Measurements from ENCODE around the gene GSK3B. TPM values are rescaled to one million over a fixed set of nuclear protein-coding genes. Genes with fewer than 3 reads are reported as not detected.
"Not testable (repeated sequence)": the region's sequence is repeated elsewhere in the genome, so short reads cannot be mapped to it uniquely, and the experiment has no call there.

GSK3B gene
- total and polyA plus RNA-seq, 2 experiments from 2014 or later: 18.1 to 48.8 TPM

- Histone ChIP-seq H4K20me1 (ENCODE audit: insufficient read depth, poor library complexity, severe bottlenecking) (peaks cover 97% of the 10 kb centered on the region), H3K4me1 (ENCODE audit: insufficient read depth) (no peaks in the 10 kb centered on the region)
- 89% methylated on average over 3 of the region's 3 CpGs for WGBS (ENCODE audit: low lambda C conversion rate, missing lambda C conversion rate)
Measured at GRCh38 chr3:120059081-120059864, 35.0 kb downstream of the GSK3B start.

GRCh38 chr3:120057626-120058025, 36.6 kb downstream of the GSK3B start:
- no peak for DNase-seq (ENCODE audit: low spot score)
- Histone ChIP-seq H3K4me2 (no peak overlapping the region), H3K4me3 (no peak overlapping the region), H3K4me1 (ENCODE audit: insufficient read depth) (no peaks in the 10 kb centered on the region), H3K27ac (no peak overlapping the region), H3K27me3 (no peaks in the 10 kb centered on the region), H3K9me3 (ENCODE audit: low read depth) (no peaks in the 10 kb centered on the region), H2AFZ (no peak overlapping the region), H3K79me2 (peaks cover 100% of the 10 kb centered on the region), H3K9me2 (replicated peaks; ENCODE audit: insufficient read depth) (no peaks in the 10 kb centered on the region), H4K20me1 (ENCODE audit: insufficient read depth, poor library complexity, severe bottlenecking) (peaks cover 90% of the 10 kb centered on the region), H3K36me3 (replicated peaks; ENCODE audit: insufficient read depth, low read depth) (no peaks in the 10 kb centered on the region)
- TF ChIP-seq EZH2phosphoT487 (IDR thresholded peaks at IDR 0.05; ENCODE audit: low read depth, severe bottlenecking, unreplicated experiment): no peak
- no peak for TF ChIP-seq EZH2 (IDR thresholded peaks at IDR 0.05; ENCODE audit: borderline replicate concordance)
- no peak for TF ChIP-seq CTCF (IDR thresholded peaks at IDR 0.05; ENCODE audit: poor library complexity)
- WGBS (ENCODE audit: low lambda C conversion rate, missing lambda C conversion rate): 100% methylated on average over 1 of the region's 1 CpG

More at GRCh38 chr3:120059081-120059864, 35.0 kb downstream of the GSK3B start:
- Histone ChIP-seq H3K9me2 (replicated peaks; ENCODE audit: insufficient read depth) (no peaks in the 10 kb centered on the region), H3K4me3 (no peak overlapping the region), H3K9me3 (ENCODE audit: low read depth) (no peaks in the 10 kb centered on the region), H3K36me3 (replicated peaks; ENCODE audit: insufficient read depth, low read depth) (no peaks in the 10 kb centered on the region), H3K27ac (no peak overlapping the region), H3K79me2 (peaks cover 100% of the 10 kb centered on the region), H3K4me2 (no peak overlapping the region), H3K27me3 (no peaks in the 10 kb centered on the region), H2AFZ (no peak overlapping the region)
- TF ChIP-seq EZH2 (IDR thresholded peaks at IDR 0.05; ENCODE audit: borderline replicate concordance) (no peak), CTCF (IDR thresholded peaks at IDR 0.05; ENCODE audit: poor library complexity) (no peak), EZH2phosphoT487 (IDR thresholded peaks at IDR 0.05; ENCODE audit: low read depth, severe bottlenecking, unreplicated experiment) (no peak)
- DNase-seq (ENCODE audit: low spot score): no peak

GRCh38 chr3:120057029-120057428, 37.2 kb downstream of the GSK3B start:
- Histone ChIP-seq H3K4me2 (no peak overlapping the region), H3K27me3 (no peaks in the 10 kb centered on the region), H4K20me1 (ENCODE audit: insufficient read depth, poor library complexity, severe bottlenecking) (peaks cover 90% of the 10 kb centered on the region), H2AFZ (no peak overlapping the region), H3K79me2 (peaks cover 100% of the 10 kb centered on the region), H3K27ac (no peak overlapping the region), H3K9me3 (ENCODE audit: low read depth) (no peaks in the 10 kb centered on the region), H3K9me2 (replicated peaks; ENCODE audit: insufficient read depth) (no peaks in the 10 kb centered on the region), H3K4me1 (ENCODE audit: insufficient read depth) (no peaks in the 10 kb centered on the region), H3K4me3 (no peak overlapping the region), H3K36me3 (replicated peaks; ENCODE audit: insufficient read depth, low read depth) (no peaks in the 10 kb centered on the region)
- no peak for TF ChIP-seq CTCF (IDR thresholded peaks at IDR 0.05; ENCODE audit: poor library complexity)
- TF ChIP-seq EZH2phosphoT487 (IDR thresholded peaks at IDR 0.05; ENCODE audit: low read depth, severe bottlenecking, unreplicated experiment): no peak
- no peak for TF ChIP-seq EZH2 (IDR thresholded peaks at IDR 0.05; ENCODE audit: borderline replicate concordance)
- WGBS (ENCODE audit: low lambda C conversion rate, missing lambda C conversion rate): 97% methylated on average over 7 of the region's 7 CpGs
- DNase-seq (ENCODE audit: low spot score): no peak

GRCh38 chr3:120053647-120054046, 40.6 kb downstream of the GSK3B start:
- 98% methylated on average over 7 of the region's 7 CpGs for WGBS (ENCODE audit: low lambda C conversion rate, missing lambda C conversion rate)
- H4K20me1 ChIP-seq (ENCODE audit: insufficient read depth, poor library complexity, severe bottlenecking): peaks cover 90% of the 10 kb centered on the region
- not testable (repeated sequence) for H3K4me1 ChIP-seq (ENCODE audit: insufficient read depth)

More at GRCh38 chr3:120053647-120054046, 40.6 kb downstream of the GSK3B start:
- not testable (repeated sequence) for H3K9me2 ChIP-seq (replicated peaks; ENCODE audit: insufficient read depth); H3K4me2 ChIP-seq; H3K27me3 ChIP-seq; DNase-seq (ENCODE audit: low spot score); H3K4me3 ChIP-seq; H3K27ac ChIP-seq; H3K9me3 ChIP-seq (ENCODE audit: low read depth); H2AFZ ChIP-seq; H3K36me3 ChIP-seq (replicated peaks; ENCODE audit: insufficient read depth, low read depth)
- H3K79me2 ChIP-seq: peaks cover 100% of the 10 kb centered on the region

Measured in hepatocyte (in vitro differentiated cells).